Right lobe of liver (tissue), 6 donors: Measurements from ENCODE around the gene ZNF678. TPM values are rescaled to one million over a fixed set of nuclear protein-coding genes. Genes with fewer than 3 reads are reported as not detected.

ENCODE experiments used
- ATAC-seq, 4 donors: fragments of 200-7000 bp; cut with Tn5 transposase; one replicate each; pipeline ENCODE4 v1.9.1; 2020; ENCODE audit warnings: mild to moderate bottlenecking in 4 of 4, moderate library complexity in 4 of 4
- DNase-seq, 3 donors: peaks; one replicate each; pipeline ENCODE4 v3.0.0-alpha.2; 2020
- H3K27ac ChIP-seq, 3 donors: fragments of 200-600 bp; one replicate each; pipeline ENCODE4 v1.8.0; 2022
- H3K27me3 ChIP-seq, 2 donors: fragments of 200-600 bp; one replicate each; pipeline ENCODE4 v1.8.0; 2022
- H3K36me3 ChIP-seq, 4 donors: fragments of 200-600 bp; sonication (generic) in 1 of 4; one replicate each; pipeline versions ENCODE4 v1.5.1 to v1.8.0; 2017 to 2022; ENCODE audit warnings: control low read depth in 1 of 4
- H3K4me1 ChIP-seq, 4 donors: fragments of 200-600 bp; sonication (generic) in 1 of 4; one replicate each; pipeline versions ENCODE4 v1.5.1 to v1.8.0; 2017 to 2022; ENCODE audit warnings: control low read depth in 1 of 4
- H3K4me3 ChIP-seq, 3 donors: fragments of 200-600 bp; one replicate each; pipeline ENCODE4 v1.8.0; 2022
- H3K9me3 ChIP-seq, 4 donors: fragments of 200-600 bp; sonication (generic) in 1 of 4; one replicate each; pipeline versions ENCODE4 v1.5.1 to v1.8.0; 2017 to 2022; ENCODE audit warnings: control low read depth in 1 of 4
- POLR2A ChIP-seq: fragments of 450-650 bp; IDR thresholded peaks from one replicate; pipeline ENCODE4 v1.6.1; 2017; ENCODE audit warnings: antibody characterized with exemption, mild to moderate bottlenecking
- WGBS: methylation state at CpG from one replicate; pipeline ENCODE4 v1.1.6; 2018; ENCODE audit warnings: low coverage, low lambda C conversion rate; ENCODE audit not compliant: insufficient coverage; ENCODE audit errors: missing lambda C conversion rate; 5-methylcytosine and 5-hydroxymethylcytosine counted together
- intact Hi-C, 2 donors: fragments of 100-400 bp; cut with DNase I; formaldehyde crosslinking; loops; one replicate each; pipeline versions ENCODE4 v1.11.2 to v1.14.1; 2022
- total RNA-seq, 6 experiments: library from RNA; depleted of rRNA in 2 of 6; stranded (reverse); fragments of >200 nt in 2 of 6; fragmentation: NEBNext Ultra II Directional in 3 of 6; extraction: Animal tissue kit (Norgen Biotek cat#: 25700) in 3 of 6; gene quantifications; one replicate each; pipeline versions ENCODE4 v1.1.0 to v1.2.4, GENCODE V29; 2016 to 2023
- TF ChIP-seq, protein P1 (sequence below), 4 donors: fragments of 200-600 bp in 3 of 4; fragments of 450-650 bp in 1 of 4; IDR thresholded peaks; one replicate each; pipeline versions ENCODE4 v1.5.1 to v1.8.0; 2016 to 2022; ENCODE audit warnings: antibody characterized with exemption in 4 of 4, mild to moderate bottlenecking in 2 of 4
- donor health status: DM: no; HTN: yes; CAD: no.
- donor health status: DM: no; HTN: no; CAD: no.
- donor health status: DM: no; HTN: no; CAD: no.
- donor health status: DM: no; HTN: yes; CAD: no.
- donor health status: DM: no; HTN: yes; CAD: no.

The ZNF678 gene
- total RNA-seq, 6 experiments from 2014 or later, result 2.4 to 4.8 (median 3.0) TPM

GRCh38 chr1:227561241-227561907 lies 2.0 kb upstream of the ZNF678 start:
- no peaks in the 10 kb centered on the region for H3K4me1 ChIP-seq
- H3K36me3 ChIP-seq, result no peaks in the 10 kb centered on the region
- no peak overlapping the region for H3K4me3 ChIP-seq
- no peak for TF ChIP-seq POLR2A
- TF ChIP-seq, protein P1, sequence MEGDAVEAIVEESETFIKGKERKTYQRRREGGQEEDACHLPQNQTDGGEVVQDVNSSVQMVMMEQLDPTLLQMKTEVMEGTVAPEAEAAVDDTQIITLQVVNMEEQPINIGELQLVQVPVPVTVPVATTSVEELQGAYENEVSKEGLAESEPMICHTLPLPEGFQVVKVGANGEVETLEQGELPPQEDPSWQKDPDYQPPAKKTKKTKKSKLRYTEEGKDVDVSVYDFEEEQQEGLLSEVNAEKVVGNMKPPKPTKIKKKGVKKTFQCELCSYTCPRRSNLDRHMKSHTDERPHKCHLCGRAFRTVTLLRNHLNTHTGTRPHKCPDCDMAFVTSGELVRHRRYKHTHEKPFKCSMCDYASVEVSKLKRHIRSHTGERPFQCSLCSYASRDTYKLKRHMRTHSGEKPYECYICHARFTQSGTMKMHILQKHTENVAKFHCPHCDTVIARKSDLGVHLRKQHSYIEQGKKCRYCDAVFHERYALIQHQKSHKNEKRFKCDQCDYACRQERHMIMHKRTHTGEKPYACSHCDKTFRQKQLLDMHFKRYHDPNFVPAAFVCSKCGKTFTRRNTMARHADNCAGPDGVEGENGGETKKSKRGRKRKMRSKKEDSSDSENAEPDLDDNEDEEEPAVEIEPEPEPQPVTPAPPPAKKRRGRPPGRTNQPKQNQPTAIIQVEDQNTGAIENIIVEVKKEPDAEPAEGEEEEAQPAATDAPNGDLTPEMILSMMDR (IDR thresholded peaks at IDR 0.05), result no peak
- H3K9me3 ChIP-seq, result no peaks in the 10 kb centered on the region
- no peaks in the 10 kb centered on the region for H3K27me3 ChIP-seq
- 42% methylated on average over 11 of the region's 43 CpGs for WGBS
- no peak for DNase-seq
- intact Hi-C loops, result loop anchor here in 1 of 2 donors (5.0 kb wide), 1 partner anchor 176 kb away; the partner anchor contains the start of genes JMJD4 and SNAP47
- H3K27ac ChIP-seq, result no peak overlapping the region
- ATAC-seq, result no peak

- H3K9me3 ChIP-seq, result no peaks in the 10 kb centered on the region
- WGBS, result 68% methylated on average over 3 of the region's 6 CpGs
- ATAC-seq (no peak), DNase-seq (no peak)
- H3K27ac ChIP-seq, result no peak overlapping the region
- H3K27me3 ChIP-seq, result no peaks in the 10 kb centered on the region
- H3K4me1 ChIP-seq, result no peaks in the 10 kb centered on the region
- no peaks in the 10 kb centered on the region for H3K36me3 ChIP-seq
- intact Hi-C loops, result loop anchor here in 1 of 2 donors (5.0 kb wide), 1 partner anchor 175 kb away; the partner anchor contains the start of genes JMJD4 and SNAP47
- no peak overlapping the region for H3K4me3 ChIP-seq
- TF ChIP-seq, protein P1 (IDR thresholded peaks at IDR 0.05), result no peak
- no peak for TF ChIP-seq POLR2A
Observed at GRCh38 chr1:227562037-227562436, 1.3 kb upstream of the ZNF678 start.

DNA sequence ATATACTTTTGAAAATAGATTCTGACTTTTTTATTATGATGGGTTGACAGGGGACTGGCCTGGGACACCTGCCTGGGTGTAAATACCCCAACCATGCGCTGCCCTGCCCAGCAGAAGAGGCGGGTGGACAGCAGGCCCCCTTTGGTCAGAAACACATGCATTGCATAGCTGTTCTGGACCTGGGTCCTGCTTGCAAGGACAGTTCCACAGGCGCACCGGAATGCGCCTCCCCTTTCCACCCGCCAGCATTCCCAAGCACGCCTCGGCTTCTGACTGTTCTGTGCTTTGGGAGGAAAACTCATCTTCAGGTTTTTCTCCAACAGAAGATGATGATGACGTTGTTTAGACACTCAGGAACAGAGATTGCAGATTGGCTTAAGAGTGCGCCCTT lies 428 bp upstream of the ZNF678 start:
- H3K27me3 ChIP-seq, result no peaks in the 10 kb centered on the region
- DNase-seq, result no peak
- no peak overlapping the region for H3K27ac ChIP-seq
- intact Hi-C loops, result loop anchor here in 1 of 2 donors (5.0 kb wide), 1 partner anchor 174 kb away; the partner anchor contains the start of genes JMJD4 and SNAP47
- no peak overlapping the region for H3K4me3 ChIP-seq
- H3K4me1 ChIP-seq, result no peaks in the 10 kb centered on the region
- TF ChIP-seq, protein P1 (IDR thresholded peaks at IDR 0.05), result no peak
- TF ChIP-seq POLR2A, result no peak
- H3K36me3 ChIP-seq, result no peaks in the 10 kb centered on the region
- WGBS, result 87% methylated on average over 10 of the region's 10 CpGs
- no peak for ATAC-seq
- no peaks in the 10 kb centered on the region for H3K9me3 ChIP-seq

GRCh38 chr1:227567256-227567655 lies 3.9 kb downstream of the ZNF678 start:
- no peaks in the 10 kb centered on the region for H3K4me1 ChIP-seq
- H3K36me3 ChIP-seq, result no peaks in the 10 kb centered on the region
- no peak for ATAC-seq
- no peak for DNase-seq
- TF ChIP-seq POLR2A, result no peak
- TF ChIP-seq, protein P1 (IDR thresholded peaks at IDR 0.05), result no peak
- 78% methylated on average over 4 of the region's 4 CpGs for WGBS
- H3K4me3 ChIP-seq, result no peak overlapping the region
- intact Hi-C loops, result no loop called here
- H3K27me3 ChIP-seq, result no peaks in the 10 kb centered on the region
- no peak overlapping the region for H3K27ac ChIP-seq
- no peaks in the 10 kb centered on the region for H3K9me3 ChIP-seq
